ENCODE results near the gene MED7.
A peak's percentile ranks its signal among the peaks of the same experiment; 100 is the strongest.

Gene MED7

DNA sequence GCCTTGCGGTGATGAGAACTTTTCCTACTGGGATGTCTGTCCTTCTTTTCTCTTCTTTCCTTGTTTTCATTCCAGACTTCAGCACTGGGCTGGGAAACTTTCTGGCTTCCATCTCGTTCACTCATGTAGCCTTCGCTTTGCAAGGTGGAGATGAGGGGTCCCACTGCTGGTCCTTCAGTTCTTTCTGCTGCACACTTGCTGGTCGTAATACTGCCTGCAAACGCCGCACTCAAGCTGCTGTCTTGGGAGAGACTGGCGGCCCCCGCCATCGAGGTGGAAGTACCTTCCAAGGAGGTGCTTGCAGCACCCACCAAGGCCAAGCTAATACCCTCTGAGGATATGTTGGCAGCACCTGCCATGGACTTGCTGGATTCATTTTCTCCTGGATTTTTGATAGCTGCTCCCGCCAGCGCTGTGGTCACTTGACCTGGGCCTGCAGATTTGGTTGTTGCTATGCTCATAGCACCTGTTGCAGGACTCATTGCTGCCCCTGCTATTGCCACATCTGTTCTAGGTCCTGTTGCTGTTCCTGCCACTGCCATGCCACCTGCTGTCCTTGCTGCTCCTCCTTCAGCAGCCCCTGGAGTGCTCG is 20.4 kb upstream of the MED7 start:
- DNase-seq (ENCODE audit: low read depth): no peak

GRCh38 chr5:157161996-157162395 is 19.3 kb upstream of the MED7 start:
- no peak for DNase-seq (ENCODE audit: low read depth)

- no peak for DNase-seq (ENCODE audit: low read depth)
Measured at GRCh38 chr5:157160001-157160400, 17.3 kb upstream of the MED7 start.

DNA sequence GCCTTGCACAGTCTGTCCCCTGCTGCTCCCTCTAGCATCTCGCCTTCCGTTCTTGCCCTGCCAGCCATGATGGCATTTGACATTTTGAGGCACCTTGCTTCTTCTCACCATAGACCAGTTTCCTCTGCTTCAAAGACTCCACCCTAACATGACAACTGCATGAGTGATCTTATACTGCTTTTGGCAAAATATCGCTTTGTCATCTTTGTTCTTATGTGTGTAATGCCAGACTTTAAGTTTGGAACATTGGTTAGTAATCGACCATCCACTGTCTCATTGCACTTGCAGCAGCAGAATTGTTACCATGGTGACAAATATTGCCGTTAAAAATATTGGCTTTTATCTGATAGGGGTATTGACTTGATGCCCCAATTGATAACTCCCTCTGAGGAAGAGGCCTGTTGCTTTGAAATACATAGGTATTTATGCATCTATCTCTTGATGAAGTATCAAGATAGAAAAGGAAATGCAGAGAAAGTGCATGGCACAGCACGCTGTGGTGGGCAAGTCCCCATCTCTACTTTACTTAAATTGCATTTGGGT is 16.6 kb upstream of the MED7 start:
- no peak for DNase-seq (ENCODE audit: low read depth)

DNA sequence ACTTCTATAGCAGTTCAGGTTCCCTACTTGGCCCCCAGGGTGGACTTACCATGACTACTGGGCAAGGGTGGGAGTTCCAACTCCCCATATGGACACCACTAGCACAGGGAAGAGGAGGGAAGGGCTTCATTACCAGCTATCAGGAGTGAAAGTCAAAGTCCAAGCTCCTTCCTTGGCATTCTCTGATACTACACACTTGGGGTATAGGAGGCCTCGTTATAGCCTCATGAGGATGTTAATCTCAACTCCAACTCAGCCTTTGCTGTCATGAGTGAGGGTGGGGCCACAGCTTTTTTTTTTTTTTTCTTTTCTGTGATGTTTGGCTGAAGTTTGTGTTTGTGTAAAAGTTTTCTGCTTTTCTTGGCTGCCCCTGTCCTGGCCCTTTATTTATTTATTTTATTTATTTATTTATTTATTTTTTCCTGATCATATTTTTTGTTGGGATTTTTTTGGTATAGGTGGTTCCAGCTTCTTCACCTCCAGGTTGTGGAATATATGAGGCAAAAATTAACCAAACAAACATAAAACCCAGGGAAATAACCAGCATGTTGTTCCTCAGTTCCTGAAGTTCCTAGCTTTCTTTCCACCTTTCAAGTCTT is 14.7 kb upstream of the MED7 start:
- DNase-seq (ENCODE audit: low read depth): no peak

- no peak for DNase-seq (ENCODE audit: low read depth)
Measured at GRCh38 chr5:157155297-157155696, 12.6 kb upstream of the MED7 start.

- DNase-seq (ENCODE audit: low read depth): no peak
Measured at GRCh38 chr5:157150995-157151394, 8.3 kb upstream of the MED7 start.

DNA sequence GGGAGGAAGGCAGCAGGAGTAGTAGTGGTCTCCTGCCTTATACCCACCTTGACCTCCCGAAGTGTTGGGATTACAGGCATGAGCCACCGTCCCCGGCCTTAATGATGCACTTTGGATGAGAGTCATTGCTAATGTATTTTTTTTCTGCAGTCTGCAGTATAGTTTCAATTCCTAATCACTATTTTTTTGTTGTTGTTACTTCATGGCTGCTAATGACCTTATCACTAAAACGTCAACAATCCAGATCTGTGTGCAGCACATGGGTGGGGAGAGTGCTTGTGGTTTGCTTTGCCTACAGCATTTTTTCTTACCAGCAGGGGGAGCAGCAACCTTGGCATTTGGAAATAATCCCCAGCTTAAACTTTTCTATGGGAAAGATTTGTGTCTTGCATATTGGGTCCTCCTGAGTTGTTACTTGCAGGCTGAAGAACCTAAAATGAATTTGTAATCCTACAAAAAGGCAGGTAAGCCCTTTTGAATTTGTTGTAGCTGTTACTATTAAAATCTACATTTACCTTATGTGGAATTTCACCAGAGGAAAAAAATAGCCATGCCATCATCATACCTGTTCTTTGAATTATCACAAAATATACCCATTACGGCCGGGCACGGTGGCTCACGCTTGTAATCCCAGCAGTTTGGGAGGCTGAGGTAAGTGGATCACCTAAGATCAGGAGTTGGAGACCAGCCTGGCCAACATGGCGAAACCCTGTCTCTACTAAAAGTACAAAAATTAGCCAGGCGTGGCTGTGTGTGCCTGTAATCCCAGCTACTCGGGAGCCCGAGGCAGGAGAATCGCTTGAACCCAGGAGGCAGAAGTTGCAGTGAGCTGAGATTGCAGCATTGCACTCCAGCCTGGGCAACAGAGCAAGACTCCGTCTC is 6.3 kb upstream of the MED7 start:
- DNase-seq (ENCODE audit: low read depth): peak; percentile 37

DNA sequence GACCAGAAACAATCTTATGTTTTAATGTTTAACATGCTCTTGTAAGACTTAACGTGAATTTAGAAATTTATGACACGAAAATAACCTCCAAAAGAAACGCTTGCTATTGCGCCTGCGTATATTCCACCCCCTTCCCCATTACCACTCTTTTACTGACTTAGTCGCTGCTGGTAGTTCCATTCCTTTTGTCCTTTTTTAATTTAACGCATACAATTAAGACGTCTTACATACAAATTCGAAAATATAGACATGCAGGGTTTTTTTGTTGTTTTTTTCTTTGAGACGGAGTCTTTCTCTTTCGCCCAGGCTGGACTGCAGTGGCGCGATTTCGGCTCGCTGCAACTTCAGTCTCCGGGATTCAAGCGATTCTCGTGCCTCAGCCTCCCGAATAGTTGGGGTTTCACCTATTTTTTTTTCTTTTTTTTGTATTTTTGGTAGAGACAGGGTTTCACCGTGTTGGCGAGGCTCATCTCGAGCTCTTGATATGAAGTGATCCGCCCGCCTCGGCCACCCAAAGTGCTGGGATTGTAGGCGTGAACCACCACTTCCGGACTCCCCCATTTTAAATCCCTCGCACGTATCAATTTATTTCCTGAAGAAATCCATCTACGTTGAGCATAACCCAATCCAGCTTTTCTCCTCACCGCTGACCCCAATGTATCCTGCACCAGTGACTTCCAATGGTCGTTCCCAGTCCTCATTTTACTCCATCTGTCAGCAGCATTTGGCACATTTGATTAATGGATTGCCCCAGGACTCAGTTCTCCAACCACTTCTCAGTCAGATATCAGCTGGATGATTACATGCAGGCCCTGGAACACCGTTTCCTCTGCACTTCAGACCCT is 684 bp upstream of the MED7 start:
- no peak for DNase-seq (ENCODE audit: low read depth)

DNA sequence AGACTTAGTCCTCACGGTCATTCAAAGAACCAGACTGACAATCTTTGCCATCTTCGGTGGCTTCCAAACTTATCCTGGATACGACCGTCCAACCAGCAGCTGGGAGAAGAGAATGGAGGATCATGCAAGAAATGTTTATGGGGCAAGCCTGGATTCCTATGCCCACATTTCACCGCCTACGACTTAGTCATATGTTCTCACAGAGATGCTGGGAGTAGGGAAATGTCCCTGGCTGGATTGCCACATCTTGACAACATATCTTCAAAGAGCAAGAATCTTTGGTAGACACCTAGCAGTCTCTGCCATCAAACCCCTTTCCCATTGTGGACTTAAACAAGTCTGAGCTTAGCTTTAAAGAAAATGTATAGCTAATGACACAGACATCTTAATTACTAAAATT is 5.0 kb downstream of the MED7 start:
- no peak for DNase-seq (ENCODE audit: low read depth)

DNA sequence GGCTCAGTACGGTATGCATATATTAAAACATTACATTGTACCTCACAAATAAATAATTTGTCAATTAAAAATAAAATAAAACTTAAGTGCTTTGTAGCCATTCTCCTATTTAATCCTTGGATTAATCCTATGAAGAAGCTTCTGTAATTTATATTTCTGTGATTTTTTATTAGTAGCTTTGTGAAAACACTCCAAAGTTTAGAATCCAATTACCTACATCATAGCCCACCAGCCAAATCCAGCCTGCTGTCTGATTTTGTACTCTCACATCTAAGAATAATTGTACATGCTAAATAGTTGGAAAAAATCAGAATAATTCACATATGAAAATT is 10.4 kb downstream of the MED7 start:
- DNase-seq (ENCODE audit: low read depth): no peak

DNA sequence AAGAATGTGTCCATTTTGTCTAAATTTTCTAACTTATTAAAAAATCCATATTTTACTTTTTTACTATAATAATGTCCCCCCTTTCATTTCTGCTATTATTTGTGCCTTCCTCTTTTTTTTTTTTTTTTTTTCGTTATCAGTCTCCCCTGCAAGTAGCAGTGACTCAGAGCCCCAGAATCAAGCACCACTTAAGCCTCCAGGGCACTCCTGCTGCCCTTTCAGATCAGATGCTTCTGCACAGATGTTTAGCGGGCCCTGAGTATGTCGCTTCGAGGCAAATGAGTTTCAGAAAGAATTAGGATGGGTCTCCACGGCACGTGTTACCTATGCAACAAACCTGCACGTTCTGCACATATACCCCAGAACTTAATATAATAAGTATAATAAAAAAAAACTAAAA is 11.7 kb downstream of the MED7 start:
- no peak for DNase-seq (ENCODE audit: low read depth)

GRCh38 chr5:157121709-157122108 is 21.0 kb downstream of the MED7 start:
- DNase-seq (ENCODE audit: low read depth): no peak

DNA sequence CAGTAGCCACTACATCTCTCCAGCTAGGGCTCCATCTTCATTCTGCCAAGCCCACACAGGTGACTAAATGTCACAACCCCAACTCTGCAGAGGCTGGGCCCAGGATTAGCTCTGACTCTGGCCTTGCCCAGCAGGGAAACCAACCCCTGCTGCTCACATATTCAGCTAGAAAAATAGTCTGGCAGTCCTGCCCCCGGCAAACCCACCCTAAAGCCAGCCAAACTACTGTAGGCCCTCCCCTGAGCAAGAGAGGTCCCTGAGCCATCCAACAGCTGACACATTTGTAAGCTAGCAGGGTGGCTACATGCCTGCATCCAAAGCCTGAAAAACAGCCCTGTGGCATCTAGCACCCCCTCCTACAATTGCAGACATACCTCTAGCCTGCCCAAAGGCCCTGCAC is 22.6 kb downstream of the MED7 start:
- DNase-seq (ENCODE audit: low read depth): no peak

GRCh38 chr5:157116483-157116954 is 26.1 kb downstream of the MED7 start:
- no peak for DNase-seq (ENCODE audit: low read depth)

GRCh38 chr5:157115502-157115901 is 27.2 kb downstream of the MED7 start:
- no peak for DNase-seq (ENCODE audit: low read depth)

DNA sequence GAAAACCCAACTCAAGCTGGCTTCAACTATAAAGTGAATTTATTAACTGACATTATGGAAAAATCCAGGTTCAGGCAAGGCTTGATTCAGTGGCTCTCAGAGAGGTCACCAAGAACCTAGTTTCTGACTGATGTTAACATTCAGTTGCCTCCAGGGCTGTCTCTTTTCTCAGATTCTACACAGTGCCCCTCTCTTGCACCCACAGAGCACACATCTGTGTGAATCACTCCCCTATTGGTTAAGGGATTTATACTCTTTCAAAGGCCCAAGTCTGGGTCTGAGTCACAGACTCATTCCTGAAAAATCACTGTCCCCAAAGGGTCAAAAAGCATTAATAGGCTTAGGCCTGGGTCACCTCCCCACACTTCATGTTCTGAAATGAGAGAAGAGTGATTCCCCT is 27.7 kb downstream of the MED7 start:
- DNase-seq (ENCODE audit: low read depth): no peak

DNA sequence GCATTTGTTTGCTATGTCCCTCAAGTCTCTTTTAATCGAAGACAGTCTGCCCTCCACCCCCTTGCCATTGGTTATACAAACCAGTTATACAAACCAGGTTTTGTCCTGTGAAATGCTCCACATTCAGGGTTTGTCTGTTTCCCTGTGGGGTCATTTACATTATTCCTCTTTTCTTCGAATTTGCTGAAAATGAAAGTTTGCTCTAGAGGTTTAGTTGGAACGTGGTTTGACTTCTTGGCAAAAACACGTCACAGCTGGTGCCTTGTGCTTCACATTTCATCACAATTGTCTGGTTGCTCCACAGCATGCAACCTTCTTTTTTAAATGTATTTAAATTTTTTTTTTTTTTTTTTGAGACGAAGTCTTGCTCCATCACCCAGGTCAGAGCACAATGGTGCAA is 29.7 kb downstream of the MED7 start:
- DNase-seq (ENCODE audit: low read depth): no peak

GRCh38 chr5:157109744-157110143 is 32.9 kb downstream of the MED7 start:
- DNase-seq (ENCODE audit: low read depth): no peak

DNA sequence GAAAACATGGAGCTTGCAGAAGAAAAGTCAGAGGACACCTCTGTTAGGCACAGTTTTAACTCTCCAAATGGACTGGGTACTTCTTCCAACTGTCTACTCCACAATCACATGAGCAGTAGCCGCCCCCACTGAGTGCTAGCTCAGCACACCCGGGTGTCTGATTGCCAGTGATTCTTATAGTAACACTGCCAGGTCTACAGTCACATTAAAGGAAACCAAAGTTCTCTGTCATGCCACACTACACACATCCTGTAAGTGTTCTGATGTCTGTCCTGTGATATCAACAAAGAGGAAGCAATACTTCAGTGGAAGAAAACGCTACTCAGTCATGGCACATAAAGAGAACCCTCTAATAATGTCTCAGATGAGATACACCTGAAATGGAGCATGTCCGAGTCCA is 33.7 kb downstream of the MED7 start, which contains the start of gene HAVCR2:
Gene HAVCR2 (minus strand): TSS at position 69 of the 400 bp plus-strand sequence. CDS start 61 bp downstream, at position 8.
- no peak for DNase-seq (ENCODE audit: low read depth)

GRCh38 chr5:157107508-157107907 is 35.2 kb downstream of the MED7 start:
- DNase-seq (ENCODE audit: low read depth): no peak
